Left ventricle myocardium inferior (tissue), 1 donor: ENCODE results near the gene HTRA3. TPM values are rescaled to one million over a fixed set of nuclear protein-coding genes. Genes with fewer than 3 reads are reported as not detected.

ENCODE experiments used
- DNase-seq: peaks from one replicate; pipeline ENCODE4 v3.0.0-alpha.2; 2020
- H3K27ac ChIP-seq: fragments of 200-600 bp; replicated peaks from 2 replicates; pipeline ENCODE4 v1.8.0; 2021
- H3K27me3 ChIP-seq: fragments of 200-600 bp; 2 replicates; pipeline ENCODE4 v1.8.0; 2021; ENCODE audit warnings: low read depth
- H3K36me3 ChIP-seq: fragments of 200-600 bp; 2 replicates; pipeline ENCODE4 v1.8.0; 2021
- H3K4me1 ChIP-seq: fragments of 200-600 bp; 2 replicates; pipeline ENCODE4 v1.8.0; 2021
- H3K4me3 ChIP-seq: fragments of 200-600 bp; 2 replicates; pipeline ENCODE4 v1.8.0; 2021; ENCODE audit warnings: mild to moderate bottlenecking, moderate library complexity
- H3K9me3 ChIP-seq: fragments of 200-600 bp; replicated peaks from 2 replicates; pipeline ENCODE4 v1.8.0; 2021
- CTCF ChIP-seq: fragments of 200-600 bp; IDR thresholded peaks from 2 replicates; pipeline ENCODE4 v1.8.0; 2021; ENCODE audit warnings: antibody characterized with exemption, mild to moderate bottlenecking, borderline replicate concordance
- intact Hi-C: fragments of 100-400 bp; cut with micrococcal nuclease; formaldehyde crosslinking; loops from one replicate; pipeline ENCODE4 v1.11.0; 2022
- total RNA-seq: library from RNA; stranded (reverse); fragmentation: NEBNext Ultra II Directional; extraction: Animal tissue kit (Norgen Biotek cat#: 25700); gene quantifications from one replicate; pipeline ENCODE4 v1.2.1, GENCODE V29; 2021
- donor health status: DM: no; HTN: yes; CAD: no; lungs with severe emphysema.

Gene HTRA3
- total RNA-seq, 1 donor from 2014 or later = 119 TPM

GRCh38 chr4:8285976-8286718 is 16.6 kb downstream of the HTRA3 start:
- TF ChIP-seq CTCF = no peak
- peaks cover 55% of the 10 kb centered on the region for H3K4me1 ChIP-seq
- peaks cover 31% of the 10 kb centered on the region for H3K36me3 ChIP-seq
- H3K9me3 ChIP-seq = no peaks in the 10 kb centered on the region
- H3K4me3 ChIP-seq = peak overlapping the region; percentile 25
- H3K27me3 ChIP-seq = no peaks in the 10 kb centered on the region
- peak; percentile 79 for DNase-seq
- H3K27ac ChIP-seq = peak overlapping the region; percentile 82
- intact Hi-C loops = no loop called here

GRCh38 chr4:8286719-8287342 is 17.3 kb downstream of the HTRA3 start:
- peak overlapping the region; percentile 82 for H3K27ac ChIP-seq
- peak overlapping the region; percentile 25 for H3K4me3 ChIP-seq
- H3K27me3 ChIP-seq = no peaks in the 10 kb centered on the region
- H3K4me1 ChIP-seq = peaks cover 48% of the 10 kb centered on the region
- H3K9me3 ChIP-seq = no peaks in the 10 kb centered on the region
- no peak for DNase-seq
- intact Hi-C loops = no loop called here
- peaks cover 38% of the 10 kb centered on the region for H3K36me3 ChIP-seq
- no peak for TF ChIP-seq CTCF

- Histone ChIP-seq H3K36me3 (peaks cover 45% of the 10 kb centered on the region), H3K9me3 (no peaks in the 10 kb centered on the region), H3K4me3 (no peak overlapping the region), H3K27me3 (no peaks in the 10 kb centered on the region), H3K4me1 (peaks cover 40% of the 10 kb centered on the region), H3K27ac (peak overlapping the region; percentile 82)
- TF ChIP-seq CTCF = no peak
- DNase-seq = peak; percentile 7
- intact Hi-C loops = no loop called here
Measured at GRCh38 chr4:8287343-8288280, 18.1 kb downstream of the HTRA3 start.

- Histone ChIP-seq H3K9me3 (no peaks in the 10 kb centered on the region), H3K4me1 (peaks cover 27% of the 10 kb centered on the region), H3K27ac (no peak overlapping the region), H3K36me3 (peaks cover 56% of the 10 kb centered on the region), H3K4me3 (no peak overlapping the region), H3K27me3 (no peaks in the 10 kb centered on the region)
- no peak for DNase-seq
- no peak for TF ChIP-seq CTCF
- intact Hi-C loops = no loop called here
Measured at GRCh38 chr4:8289151-8289750, 19.7 kb downstream of the HTRA3 start.

- Histone ChIP-seq H3K36me3 (peaks cover 62% of the 10 kb centered on the region), H3K4me3 (no peak overlapping the region), H3K27me3 (no peaks in the 10 kb centered on the region), H3K27ac (no peak overlapping the region), H3K4me1 (peaks cover 18% of the 10 kb centered on the region), H3K9me3 (no peaks in the 10 kb centered on the region)
- peak; percentile 5 for DNase-seq
- no peak for TF ChIP-seq CTCF
- intact Hi-C loops = no loop called here
Measured at GRCh38 chr4:8289956-8290700, 20.6 kb downstream of the HTRA3 start.
